H9 (cell line): ENCODE data around the gene DAPL1. TPM values are rescaled to one million over a fixed set of nuclear protein-coding genes. Genes with fewer than 3 reads are reported as not detected.

Experiments
- DNase-seq: peaks from one replicate; pipeline ENCODE4 v3.0.0-alpha.2; 2017
- H2AFZ ChIP-seq: one replicate; pipeline ENCODE4 v1.6.1; 2013; ENCODE audit warnings: mild to moderate bottlenecking, low read length, control low read depth, moderate library complexity
- H2AK5ac ChIP-seq: 2 replicates; pipeline ENCODE4 v1.6.1; 2013; ENCODE audit warnings: low read length, control low read depth, mixed read lengths; ENCODE audit not compliant: insufficient read length
- H2BK120ac ChIP-seq: one replicate; pipeline ENCODE4 v1.6.1; 2013; ENCODE audit warnings: low read depth, mild to moderate bottlenecking, low read length, control low read depth, inconsistent platforms; ENCODE audit not compliant: poor library complexity, severe bottlenecking
- H2BK12ac ChIP-seq: 2 replicates; pipeline ENCODE4 v1.6.1; 2013; ENCODE audit warnings: low read length, control low read depth, mixed read lengths, low read depth; ENCODE audit not compliant: insufficient read length
- H2BK15ac ChIP-seq: 2 replicates; pipeline ENCODE4 v1.6.1; 2013; ENCODE audit warnings: low read depth, low read length, control low read depth
- H2BK20ac ChIP-seq: one replicate; pipeline ENCODE4 v1.6.1; 2013; ENCODE audit warnings: low read depth, mild to moderate bottlenecking, low read length, control low read depth, inconsistent platforms; ENCODE audit not compliant: poor library complexity, severe bottlenecking
- H2BK5ac ChIP-seq: 2 replicates; pipeline ENCODE4 v1.6.1; 2013; ENCODE audit warnings: low read length, control low read depth, mixed read lengths; ENCODE audit not compliant: insufficient read length
- H3K14ac ChIP-seq: 2 replicates; pipeline ENCODE4 v1.6.1; 2013; ENCODE audit warnings: low read length, control low read depth; ENCODE audit not compliant: insufficient read depth
- H3K18ac ChIP-seq: 2 replicates; pipeline ENCODE4 v1.6.1; 2013; ENCODE audit warnings: low read depth, mild to moderate bottlenecking, mixed read lengths, low read length, control low read depth; ENCODE audit not compliant: insufficient read length
- H3K23ac ChIP-seq: 2 replicates; pipeline ENCODE4 v1.6.1; 2013; ENCODE audit warnings: low read length, control low read depth, mixed read lengths, low read depth; ENCODE audit not compliant: insufficient read length
- H3K23me2 ChIP-seq: 2 replicates; pipeline ENCODE4 v1.6.1; 2013; ENCODE audit warnings: low read depth, mild to moderate bottlenecking, mixed read lengths, low read length, control low read depth; ENCODE audit not compliant: insufficient read length, poor library complexity, severe bottlenecking
- H3K27ac ChIP-seq: 2 replicates; pipeline ENCODE4 v1.5.1; 2013; ENCODE audit warnings: low read length, control low read depth, mixed read lengths, low read depth; ENCODE audit not compliant: insufficient read length
- H3K27me3 ChIP-seq: 2 replicates; pipeline ENCODE4 v1.6.1; 2013; ENCODE audit warnings: low read length, control low read depth, inconsistent platforms; ENCODE audit not compliant: insufficient read depth
- H3K4ac ChIP-seq: 2 replicates; pipeline ENCODE4 v1.6.1; 2013; ENCODE audit warnings: low read depth, mild to moderate bottlenecking, control low read depth, inconsistent platforms, low read length, moderate library complexity
- H3K4me1 ChIP-seq: 2 replicates; pipeline ENCODE4 v1.6.1; 2013; ENCODE audit warnings: low read length, control low read depth, inconsistent platforms; ENCODE audit not compliant: insufficient read depth
- H3K4me2 ChIP-seq: 2 replicates; pipeline ENCODE4 v1.6.1; 2013; ENCODE audit warnings: low read length, control low read depth, mixed read lengths; ENCODE audit not compliant: insufficient read length, insufficient read depth
- H3K56ac ChIP-seq: 2 replicates; pipeline ENCODE4 v1.6.1; 2013; ENCODE audit warnings: low read depth, mild to moderate bottlenecking, mixed read lengths, low read length, control low read depth; ENCODE audit not compliant: insufficient read length
- H3K79me1 ChIP-seq: 2 replicates; pipeline ENCODE4 v1.6.1; 2013; ENCODE audit warnings: low read depth, mild to moderate bottlenecking, moderate library complexity, low read length, control low read depth, inconsistent platforms; ENCODE audit not compliant: insufficient read depth, poor library complexity, severe bottlenecking
- H3K79me2 ChIP-seq: 2 replicates; pipeline ENCODE4 v1.6.1; 2013; ENCODE audit warnings: low read length, control low read depth, inconsistent platforms; ENCODE audit not compliant: insufficient read depth
- H3K9ac ChIP-seq: 2 replicates; pipeline ENCODE4 v1.6.1; 2013; ENCODE audit warnings: low read length, control low read depth, mixed read lengths; ENCODE audit not compliant: insufficient read length; ENCODE audit errors: extremely low read depth
- H3K9me3 ChIP-seq: one replicate; pipeline ENCODE4 v1.6.1; 2013; ENCODE audit warnings: low read depth, low read length, inconsistent platforms; ENCODE audit not compliant: control insufficient read depth
- H3T11ph ChIP-seq: one replicate; pipeline ENCODE4 v1.6.1; 2013; ENCODE audit warnings: mild to moderate bottlenecking, low read length, control low read depth, inconsistent platforms
- H4K20me1 ChIP-seq: one replicate; pipeline ENCODE4 v1.6.1; 2013; ENCODE audit not compliant: control insufficient read depth, insufficient read length, insufficient read depth
- H4K5ac ChIP-seq: 2 replicates; pipeline ENCODE4 v1.6.1; 2013; ENCODE audit warnings: low read depth, mild to moderate bottlenecking, mixed read lengths, low read length, control low read depth; ENCODE audit not compliant: insufficient read length
- H4K8ac ChIP-seq: replicated peaks from 2 replicates; pipeline ENCODE4 v1.6.1; 2013; ENCODE audit warnings: low read length, control low read depth, mixed read lengths, low read depth; ENCODE audit not compliant: insufficient read length
- H4K91ac ChIP-seq: 2 replicates; pipeline ENCODE4 v1.6.1; 2013; ENCODE audit warnings: low read depth, mild to moderate bottlenecking, moderate library complexity, mixed read lengths, low read length, control low read depth; ENCODE audit not compliant: insufficient read length
- H3K27ac Mint-ChIP-seq, 3 experiments: 2 replicates in 2 of 3; 3 replicates in 1 of 3; pipeline ENCODE4 v1.8.0; 2020 to 2021; ENCODE audit warnings: mixed read lengths in 3 of 3, mild to moderate bottlenecking in 1 of 3, moderate library complexity in 1 of 3
- H3K27me3 Mint-ChIP-seq: 2 replicates; pipeline ENCODE4 v1.8.0; 2021; ENCODE audit warnings: low read depth, mild to moderate bottlenecking, moderate library complexity, mixed read lengths
- H3K36me3 Mint-ChIP-seq, 3 experiments: 2 replicates in 2 of 3; 3 replicates in 1 of 3; pipeline ENCODE4 v1.8.0; 2020 to 2021; ENCODE audit warnings: low read depth in 3 of 3, mixed read lengths in 3 of 3; ENCODE audit not compliant: insufficient read depth in 1 of 3
- H3K4me1 Mint-ChIP-seq, 2 experiments: 2 replicates each; pipeline ENCODE4 v1.8.0; 2020; ENCODE audit warnings: mixed read lengths in 2 of 2
- H3K4me3 Mint-ChIP-seq, 2 experiments: 2 replicates in 1 of 2; 3 replicates in 1 of 2; pipeline ENCODE4 v1.8.0; 2020 to 2021; ENCODE audit warnings: mild to moderate bottlenecking in 2 of 2, mixed read lengths in 2 of 2, moderate library complexity in 1 of 2
- H3K9me3 Mint-ChIP-seq, 2 experiments: 2 replicates in 1 of 2; 3 replicates in 1 of 2; pipeline ENCODE4 v1.8.0; 2020; ENCODE audit warnings: mild to moderate bottlenecking in 2 of 2, mixed read lengths in 2 of 2, moderate library complexity in 1 of 2
- WGBS: extraction: QIAGEN DNeasy Blood & Tissue Kit; methylation state at CpG from one replicate; pipeline ENCODE4 v1.1.7; 2013; ENCODE audit warnings: missing lambda C conversion rate, low lambda C conversion rate, mixed read lengths; ENCODE audit not compliant: insufficient read length; ENCODE audit errors: extremely low coverage; 5-methylcytosine and 5-hydroxymethylcytosine counted together
- total RNA-seq: library from RNA; stranded (reverse); gene quantifications from 2 replicates; pipeline ENCODE4 v1.2.1, GENCODE V29; 2021
- TF ChIP-seq, protein P1 (sequence below): fragments of 200-600 bp; sonication (generic); conservative IDR thresholded peaks from 3 replicates; pipeline ENCODE4 v1.8.0; 2021; ENCODE audit warnings: antibody characterized with exemption, mild to moderate bottlenecking

The DAPL1 gene
- total RNA-seq, 1 experiment from 2014 or later, result not detected

GRCh38 chr2:158837645-158838044, 42.5 kb downstream of the DAPL1 start:
- Mint-ChIP-seq H3K4me3 (no peak overlapping the region), H3K27me3 (peaks cover 2% of the 10 kb centered on the region; the same call in 1 of the 2 replicates), H3K4me1 (no peaks in the 10 kb centered on the region), H3K36me3 (no peaks in the 10 kb centered on the region; a peak in 1 of 7 replicates), H3K9me3 (peaks cover 0 to 3% of the 10 kb centered on the region in 2 experiments; a peak in 2 of 5 replicates), H3K27ac (no peak overlapping the region)
- Histone ChIP-seq H2AFZ (no peak overlapping the region), H2AK5ac (no peak overlapping the region), H3K56ac (no peak overlapping the region), H3K9ac (no peak overlapping the region), H3K4ac (no peak overlapping the region), H3K79me2 (no peaks in the 10 kb centered on the region; the same call in 1 of the 2 replicates), H2BK5ac (no peak overlapping the region), H3K27ac (no peak overlapping the region), H3T11ph (no peak overlapping the region), H3K4me2 (no peak overlapping the region), H4K91ac (no peak overlapping the region), H4K5ac (no peak overlapping the region), H2BK12ac (no peak overlapping the region), H3K14ac (no peak overlapping the region), H2BK120ac (no peak overlapping the region), H2BK20ac (no peak overlapping the region), H3K18ac (no peak overlapping the region), H4K20me1 (no peaks in the 10 kb centered on the region), H3K79me1 (no peaks in the 10 kb centered on the region), H3K27me3 (no peaks in the 10 kb centered on the region), H3K23ac (no peak overlapping the region), H3K23me2 (no peaks in the 10 kb centered on the region), H4K8ac (no peak overlapping the region), H3K4me1 (no peaks in the 10 kb centered on the region), H2BK15ac (no peak overlapping the region), H3K9me3 (no peaks in the 10 kb centered on the region)
- WGBS, result no CpG with 5 or more reads among the region's 2 CpGs
- DNase-seq, result no peak
- TF ChIP-seq, protein P1, sequence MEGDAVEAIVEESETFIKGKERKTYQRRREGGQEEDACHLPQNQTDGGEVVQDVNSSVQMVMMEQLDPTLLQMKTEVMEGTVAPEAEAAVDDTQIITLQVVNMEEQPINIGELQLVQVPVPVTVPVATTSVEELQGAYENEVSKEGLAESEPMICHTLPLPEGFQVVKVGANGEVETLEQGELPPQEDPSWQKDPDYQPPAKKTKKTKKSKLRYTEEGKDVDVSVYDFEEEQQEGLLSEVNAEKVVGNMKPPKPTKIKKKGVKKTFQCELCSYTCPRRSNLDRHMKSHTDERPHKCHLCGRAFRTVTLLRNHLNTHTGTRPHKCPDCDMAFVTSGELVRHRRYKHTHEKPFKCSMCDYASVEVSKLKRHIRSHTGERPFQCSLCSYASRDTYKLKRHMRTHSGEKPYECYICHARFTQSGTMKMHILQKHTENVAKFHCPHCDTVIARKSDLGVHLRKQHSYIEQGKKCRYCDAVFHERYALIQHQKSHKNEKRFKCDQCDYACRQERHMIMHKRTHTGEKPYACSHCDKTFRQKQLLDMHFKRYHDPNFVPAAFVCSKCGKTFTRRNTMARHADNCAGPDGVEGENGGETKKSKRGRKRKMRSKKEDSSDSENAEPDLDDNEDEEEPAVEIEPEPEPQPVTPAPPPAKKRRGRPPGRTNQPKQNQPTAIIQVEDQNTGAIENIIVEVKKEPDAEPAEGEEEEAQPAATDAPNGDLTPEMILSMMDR, result no peak
